ENCODE measurements around the gene SKIC8.

- TF ChIP-seq TAF1 (IDR thresholded peaks at IDR 0.05; ENCODE audit: low read depth) (no peak), EP300 (IDR thresholded peaks at IDR 0.05; ENCODE audit: borderline replicate concordance) (no peak)
These were observed 51.5 kb downstream of the SKIC8 start for GRCh38 chr15:78247911-78248310.

Measured in Ishikawa (cell line).